CD4-positive, alpha-beta T cell treated with Interferon gamma for 1 hour (primary cell): ENCODE results near the gene TTLL3.

ENCODE experiments used
- DNase-seq: peaks from one replicate; pipeline ENCODE4 v3.0.0-alpha.2; 2020

The TTLL3 gene

DNA sequence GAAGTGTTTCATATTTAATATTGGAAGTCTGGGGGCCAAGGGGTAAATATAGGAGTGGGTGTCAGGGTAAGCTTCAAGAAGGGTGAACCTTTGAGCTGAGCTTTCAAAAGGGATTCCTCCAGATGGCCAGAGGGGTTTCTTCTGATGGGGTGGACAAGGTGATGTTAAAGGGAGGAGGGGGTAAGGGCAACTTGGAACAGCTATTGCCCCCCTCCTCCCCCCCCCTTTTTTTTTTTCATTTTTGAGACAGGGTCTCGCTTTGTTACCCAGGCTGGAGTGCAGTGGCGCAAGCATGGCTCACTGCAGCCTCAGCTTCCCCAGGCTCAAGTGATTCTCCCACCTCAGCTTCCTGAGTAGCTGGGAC is 2.1 kb upstream of the TTLL3 start:
- DNase-seq = no peak

DNA sequence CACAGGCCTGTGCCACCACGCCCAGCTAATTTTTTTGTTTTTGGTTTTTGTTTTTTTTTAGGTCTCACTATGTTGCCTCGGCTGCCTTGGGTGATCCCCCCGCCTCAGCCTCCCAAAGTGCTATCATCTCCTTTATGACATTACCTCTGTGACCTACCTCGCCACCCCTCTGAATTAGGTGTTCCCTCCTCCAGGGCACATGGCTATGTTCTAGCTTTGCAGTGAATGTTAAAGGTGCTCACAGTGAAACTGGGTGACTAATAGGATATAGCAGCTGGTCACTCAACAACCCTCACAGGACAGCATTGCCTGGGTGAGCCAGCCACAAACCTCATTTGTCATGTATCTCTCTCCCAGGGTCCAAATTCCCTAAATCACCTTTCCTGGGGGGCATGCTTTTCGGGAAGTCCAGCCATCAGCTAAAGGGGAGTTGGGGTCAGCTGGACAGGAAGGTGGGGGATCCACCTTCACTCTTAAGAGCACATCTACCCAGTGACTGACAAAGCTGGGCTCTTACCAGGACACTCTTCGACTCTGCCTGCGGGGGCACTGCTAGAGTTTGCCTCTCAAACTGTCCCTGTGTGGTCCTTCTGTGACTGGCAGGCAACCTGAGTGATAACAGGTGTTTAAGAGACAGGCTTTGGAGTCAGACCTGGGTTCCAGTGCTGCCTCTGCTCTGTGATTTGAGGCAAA is 1.6 kb upstream of the TTLL3 start:
- peak; percentile 45 for DNase-seq

DNA sequence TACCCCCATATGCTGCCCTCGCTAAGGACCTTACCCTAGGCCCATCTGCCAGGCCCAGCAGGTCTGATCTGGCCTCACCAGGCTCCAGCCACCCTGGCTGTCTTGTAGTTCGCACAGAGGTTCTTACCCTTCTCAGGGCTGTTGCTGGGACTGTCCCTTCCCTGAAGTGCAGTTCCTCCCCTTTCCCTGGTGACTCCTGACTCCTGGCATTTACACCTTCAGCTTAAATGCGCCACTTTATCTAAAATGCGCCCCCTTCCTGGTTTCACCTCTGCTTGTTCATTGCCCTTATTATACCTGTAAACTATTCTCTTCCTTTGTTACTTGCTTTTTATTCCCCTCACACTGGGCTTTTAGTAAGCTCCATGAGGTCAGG is 835 bp upstream of the TTLL3 start:
- no peak for DNase-seq

DNA sequence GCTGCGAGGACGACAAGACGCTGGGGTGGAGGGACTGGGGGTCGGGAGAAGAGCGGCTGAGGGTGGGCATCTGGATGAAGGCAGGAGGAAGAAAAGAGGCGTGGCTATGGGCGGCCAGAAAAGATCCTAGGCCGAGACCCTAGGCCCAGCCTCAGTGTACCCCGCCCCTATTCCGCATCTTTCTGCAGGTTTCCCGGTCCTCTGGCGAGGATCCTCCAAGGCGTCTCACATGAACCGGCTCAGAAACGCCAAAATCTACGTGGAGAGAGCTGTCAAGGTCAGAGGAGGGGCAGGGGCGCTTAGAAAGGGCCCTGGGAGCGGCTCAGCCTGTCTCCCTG is 340 bp downstream of the TTLL3 start:
- DNase-seq = no peak

GRCh38 chr3:9810846-9811245 is 784 bp downstream of the TTLL3 start:
- DNase-seq = no peak

DNA sequence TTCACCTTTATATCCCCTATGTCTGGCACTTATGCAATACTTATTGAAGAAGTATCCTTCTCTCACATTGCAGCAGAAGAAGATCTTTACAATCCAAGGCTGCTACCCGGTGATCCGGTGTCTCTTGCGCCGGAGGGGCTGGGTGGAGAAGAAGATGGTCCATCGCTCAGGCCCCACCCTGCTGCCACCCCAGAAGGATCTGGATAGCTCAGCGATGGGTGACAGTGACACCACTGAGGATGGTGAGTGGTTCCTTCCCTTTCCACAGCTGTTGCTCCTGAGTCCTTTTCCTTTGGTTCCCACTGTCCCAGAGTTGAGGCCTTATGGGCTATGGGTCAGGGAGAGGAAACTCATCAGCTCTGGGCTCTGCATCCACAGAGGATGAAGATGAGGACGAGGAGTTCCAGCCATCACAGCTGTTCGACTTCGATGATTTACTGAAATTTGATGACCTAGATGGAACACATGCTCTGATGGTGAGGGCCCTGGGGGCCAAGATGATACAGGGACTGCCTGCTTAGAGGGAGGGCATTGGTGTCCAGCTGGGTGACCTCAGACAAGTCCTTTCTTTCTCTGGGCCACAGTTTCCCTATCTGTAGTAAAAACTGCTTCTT is 2.9 kb downstream of the TTLL3 start:
- DNase-seq = no peak

DNA sequence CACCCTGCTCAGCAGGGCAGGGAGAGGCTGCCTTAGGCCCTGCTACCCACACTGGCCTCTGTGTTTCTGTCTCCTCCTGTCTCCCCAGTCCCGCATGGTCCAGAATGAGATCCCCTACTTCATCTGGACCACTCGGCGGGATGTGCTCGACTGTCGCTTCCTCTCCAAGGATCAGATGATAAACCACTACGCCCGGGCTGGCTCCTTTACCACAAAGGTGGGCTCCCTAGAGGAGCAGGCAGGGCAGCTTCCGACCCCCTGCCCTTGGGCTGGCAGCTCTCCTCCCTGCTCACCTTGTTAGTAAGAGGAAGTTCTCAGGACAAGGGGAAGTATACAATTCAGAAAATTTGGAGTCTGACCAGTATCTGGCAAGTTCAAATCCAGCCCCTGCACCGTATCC is 5.9 kb downstream of the TTLL3 start:
- DNase-seq = no peak

- no peak for DNase-seq
Observed at GRCh38 chr3:9817436-9817835, 7.4 kb downstream of the TTLL3 start.

DNA sequence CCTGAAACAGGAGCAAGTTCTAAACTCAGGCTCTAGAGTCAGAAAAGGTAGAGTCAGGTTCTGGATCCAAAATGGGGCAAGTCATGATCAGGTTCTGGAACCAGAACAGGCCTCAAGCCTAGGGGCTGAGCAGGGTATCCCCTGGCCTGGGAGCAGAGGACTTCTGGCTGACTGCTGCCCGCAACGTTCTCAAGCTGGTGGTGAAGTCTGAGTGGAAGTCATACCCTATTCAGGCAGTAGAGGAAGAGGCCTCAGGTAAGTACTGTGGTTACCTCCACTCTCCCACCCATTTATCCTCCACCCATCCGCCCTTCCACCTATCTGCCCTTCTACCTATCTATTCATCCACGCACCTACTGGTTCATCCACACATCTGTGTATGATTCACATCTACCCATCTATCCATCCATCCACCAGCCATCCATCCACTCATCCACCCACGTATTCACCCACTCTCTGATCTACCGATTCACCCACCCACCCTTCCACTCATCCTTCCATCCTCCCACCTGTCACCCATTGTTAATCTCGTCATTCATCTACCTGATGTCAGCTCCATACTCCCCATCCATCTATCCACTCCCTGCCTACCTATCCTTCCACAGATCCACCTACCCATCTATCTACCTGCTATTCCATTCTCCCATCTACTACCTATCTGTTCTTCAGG is 8.7 kb downstream of the TTLL3 start:
- no peak for DNase-seq

DNA sequence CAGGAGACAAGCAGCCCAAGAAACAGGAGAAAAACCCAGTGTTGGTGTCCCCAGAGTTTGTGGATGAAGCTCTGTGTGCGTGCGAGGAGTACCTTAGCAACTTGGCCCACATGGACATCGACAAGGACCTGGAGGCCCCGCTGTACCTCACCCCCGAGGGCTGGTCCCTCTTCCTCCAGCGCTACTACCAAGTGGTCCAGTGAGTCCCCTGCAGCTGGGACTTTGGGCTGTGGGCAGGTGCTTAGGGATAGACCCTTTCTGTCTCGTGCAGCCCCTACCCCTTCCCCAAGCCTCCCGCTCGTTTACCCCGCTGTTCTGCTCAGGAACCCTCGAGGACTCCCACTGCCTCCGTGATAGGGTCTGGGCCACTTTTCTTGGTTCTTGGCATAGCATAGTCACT is 10.5 kb downstream of the TTLL3 start:
- no peak for DNase-seq

GRCh38 chr3:9820946-9821345 is 10.9 kb downstream of the TTLL3 start:
- DNase-seq = no peak

DNA sequence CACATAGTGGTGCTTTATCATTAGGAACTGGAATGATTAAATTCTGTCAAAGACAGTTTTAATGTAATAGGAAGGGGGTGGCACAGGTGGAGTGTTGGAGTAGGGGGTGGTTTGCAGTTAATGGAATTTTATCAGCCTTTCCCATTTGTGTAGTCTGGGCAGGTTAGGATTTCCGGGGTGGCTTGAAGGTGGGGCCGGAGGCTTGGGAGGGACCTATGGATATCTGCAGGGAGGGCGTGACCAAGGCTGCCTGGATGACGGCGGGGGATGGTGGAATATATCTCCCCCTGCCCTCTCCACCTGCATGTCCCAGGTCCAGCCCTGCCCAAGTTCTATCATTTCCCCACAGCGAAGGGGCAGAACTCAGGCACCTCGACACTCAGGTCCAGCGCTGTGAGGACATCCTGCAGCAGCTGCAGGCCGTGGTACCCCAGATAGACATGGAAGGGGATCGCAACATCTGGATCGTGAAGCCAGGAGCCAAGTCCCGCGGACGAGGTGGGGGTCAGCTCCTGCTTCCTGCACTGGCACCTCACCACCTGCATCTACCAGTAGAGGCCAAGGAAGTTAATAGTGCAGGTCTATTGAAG is 15.5 kb downstream of the TTLL3 start:
- no peak for DNase-seq

DNA sequence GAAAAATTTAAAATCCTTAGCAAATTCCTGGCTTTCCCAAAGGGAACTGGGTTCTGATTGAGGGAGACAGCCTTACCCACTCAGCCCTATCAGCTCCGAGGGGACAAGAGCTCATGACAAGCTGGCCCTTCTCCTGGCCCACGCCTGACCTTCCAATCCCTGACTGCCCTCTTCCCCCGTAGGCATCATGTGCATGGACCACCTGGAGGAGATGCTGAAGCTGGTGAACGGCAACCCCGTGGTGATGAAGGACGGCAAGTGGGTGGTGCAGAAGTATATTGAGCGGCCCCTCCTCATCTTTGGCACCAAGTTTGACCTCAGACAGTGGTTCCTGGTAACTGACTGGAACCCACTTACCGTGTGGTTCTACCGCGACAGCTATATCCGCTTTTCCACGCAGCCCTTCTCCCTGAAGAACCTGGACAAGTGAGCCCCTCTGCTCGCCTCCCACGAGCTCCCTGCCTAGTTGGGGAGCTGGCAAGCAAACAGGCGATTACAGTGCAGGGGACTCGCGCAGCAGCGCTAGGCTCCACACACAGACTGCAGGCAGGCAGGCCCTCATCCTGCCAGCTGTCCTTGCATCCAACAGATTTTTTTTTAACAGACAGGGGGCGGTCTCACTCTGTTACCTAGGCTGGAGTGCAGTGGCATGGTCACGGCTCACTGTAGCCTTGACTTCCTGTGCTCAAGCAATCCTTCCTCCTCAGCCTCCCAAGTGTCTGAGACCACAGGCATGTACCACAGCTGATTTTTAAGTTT is 16.9 kb downstream of the TTLL3 start:
- DNase-seq = no peak

DNA sequence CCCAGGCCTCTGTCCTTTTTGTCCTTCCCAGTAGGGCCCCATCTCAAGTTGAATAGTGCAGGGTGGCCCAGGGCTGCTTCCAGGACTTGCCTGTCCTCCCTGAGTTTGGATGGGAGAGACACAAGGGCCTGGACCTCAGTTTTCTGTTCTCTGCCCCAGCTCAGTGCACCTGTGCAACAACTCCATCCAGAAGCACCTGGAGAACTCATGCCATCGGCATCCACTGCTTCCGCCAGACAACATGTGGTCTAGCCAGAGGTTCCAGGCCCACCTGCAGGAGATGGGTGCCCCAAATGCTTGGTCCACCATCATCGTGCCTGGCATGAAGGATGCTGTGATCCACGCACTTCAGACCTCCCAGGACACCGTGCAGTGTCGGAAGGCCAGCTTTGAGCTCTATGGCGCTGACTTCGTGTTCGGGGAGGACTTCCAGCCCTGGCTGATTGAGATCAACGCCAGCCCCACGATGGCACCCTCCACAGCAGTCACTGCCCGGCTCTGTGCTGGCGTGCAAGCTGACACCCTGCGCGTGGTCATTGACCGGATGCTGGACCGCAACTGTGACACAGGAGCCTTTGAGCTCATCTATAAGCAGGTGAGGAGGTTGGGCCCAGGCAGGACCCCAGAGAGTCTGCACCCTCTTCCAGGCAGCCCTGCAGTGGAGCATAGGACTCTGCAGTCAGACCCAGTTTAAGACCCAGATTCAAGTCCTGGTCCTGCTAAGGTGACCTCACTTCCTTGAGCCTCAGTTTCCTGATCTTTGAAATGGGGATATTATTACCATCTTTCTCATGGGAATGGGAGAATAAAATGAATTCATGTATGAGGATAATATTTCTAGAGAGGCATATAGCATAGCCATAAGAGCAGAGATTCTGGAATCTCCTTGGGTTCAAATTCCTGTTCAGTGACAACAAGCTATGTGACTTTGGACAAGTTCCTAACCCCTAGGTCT is 19.0 kb downstream of the TTLL3 start:
- no peak for DNase-seq

GRCh38 chr3:9831253-9831652 is 21.2 kb downstream of the TTLL3 start:
- no peak for DNase-seq

DNA sequence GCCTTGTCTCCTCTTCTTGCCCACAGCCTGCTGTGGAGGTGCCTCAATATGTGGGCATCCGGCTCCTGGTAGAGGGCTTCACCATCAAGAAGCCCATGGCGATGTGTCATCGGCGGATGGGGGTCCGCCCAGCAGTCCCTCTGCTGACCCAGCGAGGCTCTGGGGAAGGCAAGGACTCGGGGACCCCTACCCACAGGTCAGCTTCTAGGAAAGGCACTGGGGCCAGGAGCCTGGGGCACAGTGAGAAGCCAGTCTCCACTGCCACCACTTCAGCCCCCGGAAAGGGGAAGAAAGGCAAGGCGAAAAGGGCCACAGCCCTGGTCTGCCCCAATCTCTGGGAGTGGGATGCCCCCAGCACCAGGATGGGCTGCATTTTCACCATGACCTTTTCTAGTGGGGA is 23.0 kb downstream of the TTLL3 start:
- no peak for DNase-seq

DNA sequence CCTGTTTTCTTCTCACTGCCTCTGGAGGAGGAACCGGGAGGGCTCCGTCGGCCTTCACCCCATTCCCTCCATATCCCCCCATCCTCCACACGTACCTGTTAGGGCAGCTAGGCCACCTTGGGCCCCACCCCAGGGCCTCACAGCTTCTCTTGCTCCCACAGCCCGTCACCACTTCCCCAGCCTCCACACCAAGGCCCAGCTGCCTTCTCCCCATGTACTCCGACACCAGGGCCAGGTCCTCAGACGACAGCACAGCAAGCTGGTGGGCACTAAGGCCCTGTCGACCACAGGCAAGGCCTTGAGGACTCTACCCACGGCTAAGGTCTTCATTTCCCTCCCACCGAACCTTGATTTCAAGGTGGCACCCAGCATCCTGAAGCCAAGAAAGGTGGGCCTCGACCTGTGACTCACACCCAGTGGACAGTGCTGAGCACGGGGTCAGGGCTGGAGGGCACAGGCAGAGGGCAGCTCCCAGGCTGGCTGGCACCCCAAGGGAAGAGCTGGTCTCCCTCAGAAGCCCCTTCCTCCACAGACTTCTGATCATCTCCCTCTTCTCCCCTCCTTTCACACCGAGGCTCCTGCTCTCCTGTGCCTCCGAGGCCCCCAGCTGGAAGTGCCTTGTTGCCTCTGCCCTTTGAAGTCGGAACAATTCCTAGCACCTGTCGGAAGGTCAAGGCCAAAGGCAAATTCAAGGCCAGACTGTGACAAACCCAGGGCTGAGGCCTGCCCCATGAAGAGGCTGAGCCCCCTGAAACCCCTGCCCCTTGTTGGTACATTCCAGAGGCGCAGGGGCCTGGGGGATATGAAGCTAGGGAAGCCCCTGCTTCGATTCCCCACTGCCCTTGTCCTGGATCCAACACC is 24.7 kb downstream of the TTLL3 start:
- no peak for DNase-seq

DNA sequence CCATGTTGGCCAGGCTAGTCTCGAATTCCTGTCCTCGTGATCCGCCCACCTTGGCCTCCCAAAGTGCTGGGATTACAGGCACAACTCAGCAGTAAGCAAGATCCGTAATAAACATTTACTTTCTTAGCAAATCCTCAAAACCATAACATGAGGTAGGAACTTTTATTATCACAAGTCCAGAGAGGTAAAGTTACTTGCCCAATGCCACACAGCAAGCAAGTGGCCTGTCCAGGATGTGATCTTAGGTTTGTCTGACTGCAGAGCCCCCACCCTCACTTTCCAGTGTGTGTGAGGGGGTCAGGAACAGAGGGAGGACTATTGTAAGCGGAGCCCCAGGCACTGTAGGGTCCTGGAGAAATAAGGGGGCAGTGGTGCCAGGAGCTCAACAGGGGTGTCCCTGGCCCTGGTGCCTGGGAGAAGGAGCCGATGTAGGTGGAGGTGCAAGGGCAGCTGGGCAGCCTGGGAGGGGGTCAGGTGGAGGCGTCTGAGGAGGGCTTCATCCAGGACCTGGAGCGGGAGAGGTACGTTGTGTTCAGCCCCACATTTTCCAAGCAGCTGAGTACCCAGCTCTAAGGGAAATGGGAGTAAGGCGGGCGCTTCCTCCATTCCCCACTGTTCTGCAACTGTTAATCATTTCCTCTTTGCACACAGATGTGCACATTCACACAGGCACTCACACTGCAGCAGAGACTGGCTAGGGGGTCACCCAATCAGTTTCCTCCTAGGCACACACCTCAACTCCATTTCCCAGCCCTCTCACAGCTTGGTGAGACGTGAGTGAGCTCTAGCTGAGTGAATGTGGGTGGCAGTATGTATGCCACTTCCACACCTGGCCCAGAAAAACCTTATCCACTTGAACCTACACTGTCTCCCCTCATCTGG is 27.9 kb downstream of the TTLL3 start:
- no peak for DNase-seq

DNA sequence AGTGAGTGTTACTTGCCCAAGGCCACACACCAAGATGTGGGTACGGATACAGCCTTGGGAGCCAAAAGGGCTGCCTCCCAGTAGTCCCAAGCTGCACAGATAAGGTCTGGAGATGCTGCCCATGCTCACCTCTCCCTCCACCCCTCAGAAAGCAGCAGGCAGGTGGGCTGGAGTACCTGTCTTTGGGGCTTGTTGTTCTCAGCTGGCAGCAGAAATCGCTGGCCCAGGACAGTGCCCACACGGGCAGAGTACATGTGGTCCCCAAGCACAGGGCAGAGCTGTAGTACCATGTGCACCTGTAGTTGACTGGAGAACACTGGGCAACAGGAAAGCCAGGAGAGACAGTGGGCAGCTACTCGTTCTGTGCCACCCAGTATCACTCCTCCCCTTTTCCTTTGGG is 28.8 kb downstream of the TTLL3 start:
- no peak for DNase-seq

- no peak for DNase-seq
Observed at GRCh38 chr3:9841015-9841414, 31.0 kb downstream of the TTLL3 start.
